HCT116 (cell line): ENCODE results near the gene GNB1L. TPM values are rescaled to one million over a fixed set of nuclear protein-coding genes. Genes with fewer than 3 reads are reported as not detected.
"Not testable (repeated sequence)": the region's sequence is repeated elsewhere in the genome, so short reads cannot be mapped to it uniquely, and the experiment has no call there.

ENCODE experiments used
- ATAC-seq: fragments of 200-7000 bp; cut with Tn5 transposase; 2 replicates; pipeline ENCODE4 v1.9.1; 2020; ENCODE audit warnings: mild to moderate bottlenecking, moderate library complexity
- BruUV-seq: library from RNA; stranded (reverse); fragments of 400-500 nt; replicated peaks from 2 replicates; lab custom pipeline; 2021; lab: Mats Ljungman, UMichigan
- CTCF ChIA-PET: fragments of 300-600 bp; sonication (Branson Sonifier 250); formaldehyde crosslinking; loops from one replicate; lab custom pipeline; 2021; ENCODE audit warnings: antibody characterized with exemption; lab: Charles Lee
- POLR2A ChIA-PET: fragments of 300-600, 350-600 bp; sonication (Branson Sonifier 250); formaldehyde crosslinking; loops from one replicate; lab custom pipeline; 2021; ENCODE audit warnings: antibody characterized with exemption; lab: Charles Lee
- RAD21 ChIA-PET, 2 experiments: fragments of 300-600 bp; sonication (Branson Sonifier 250); formaldehyde crosslinking; loops; one replicate each; lab custom pipeline; 2023; ENCODE audit warnings: low total read pairs in 2 of 2; ENCODE audit not compliant: uncharacterized antibody in 2 of 2, unreplicated experiment in 2 of 2, low non-redundant PET in 1 of 2; lab: Charles Lee
- DNase-seq: peaks from one replicate; pipeline ENCODE4 v3.0.0-alpha.2; 2010; ENCODE audit warnings: low read depth, low spot score
- H2AFZ ChIP-seq: fragments of 200-600 bp; shearing (Covaris generic), sonication (generic); 2 replicates; pipeline ENCODE4 v1.6.1; 2017; ENCODE audit warnings: low read depth, mixed run types, mixed read lengths, antibody characterized with exemption, low read length; ENCODE audit not compliant: poor library complexity, severe bottlenecking
- H3K27ac ChIP-seq: 2 replicates; pipeline ENCODE4 v1.5.1; 2012; ENCODE audit warnings: low read depth, low read length
- H3K27me3 ChIP-seq: fragments of 200-600 bp; sonication (generic); 2 replicates; pipeline ENCODE4 v1.6.1; 2016; ENCODE audit warnings: mixed run types, low read length, mixed read lengths; ENCODE audit not compliant: insufficient read depth
- H3K36me3 ChIP-seq, 2 experiments: fragments of 200-500 bp in 1 of 2; fragments of 200-600 bp in 1 of 2; sonication (Bioruptor generic) in 1 of 2; sonication (generic) in 1 of 2; 2 replicates each; pipeline versions ENCODE4 v1.5.1 to v1.6.1; 2014 to 2016; ENCODE audit warnings: low read length in 2 of 2, inconsistent platforms in 1 of 2, mixed read lengths in 1 of 2, mixed run types in 1 of 2; ENCODE audit not compliant: insufficient read depth in 2 of 2, control insufficient read depth in 1 of 2
- H3K4me1 ChIP-seq, 2 experiments: fragments of 200-600 bp in 1 of 2; sonication (generic) in 1 of 2; 2 replicates each; pipeline versions ENCODE4 v1.5.1 to v1.6.1; 2012 to 2017; ENCODE audit warnings: low read length in 2 of 2, inconsistent platforms in 1 of 2, mild to moderate bottlenecking in 1 of 2, mixed read lengths in 1 of 2, mixed run types in 1 of 2, moderate library complexity in 1 of 2; ENCODE audit not compliant: insufficient read depth in 2 of 2, control insufficient read depth in 1 of 2
- H3K4me2 ChIP-seq: fragments of 200-600 bp; sonication (generic); 2 replicates; pipeline ENCODE4 v1.6.1; 2017; ENCODE audit warnings: mixed run types, low read length, mixed read lengths
- H3K4me3 ChIP-seq, 2 experiments: fragments of 200-600 bp in 1 of 2; sonication (generic) in 1 of 2; replicated peaks in 1 of 2; 2 replicates each; pipeline ENCODE4 v1.5.1; 2011 to 2016; ENCODE audit warnings: low read length in 2 of 2, control low read depth in 1 of 2, low read depth in 1 of 2, mild to moderate bottlenecking in 1 of 2, mixed read lengths in 1 of 2, mixed run types in 1 of 2
- H3K79me2 ChIP-seq: fragments of 200-600 bp; sonication (generic); 2 replicates; pipeline ENCODE4 v1.6.1; 2017; ENCODE audit warnings: mild to moderate bottlenecking, mixed run types, low read length, moderate library complexity, mixed read lengths; ENCODE audit not compliant: insufficient read depth
- H3K9ac ChIP-seq: fragments of 200-600 bp; sonication (generic); 2 replicates; pipeline ENCODE4 v1.6.1; 2016; ENCODE audit warnings: low read length, mixed read lengths
- H3K9me2 ChIP-seq: fragments of 200-600 bp; sonication (generic), shearing (Covaris generic); 2 replicates; pipeline ENCODE4 v1.6.1; 2017; ENCODE audit warnings: mixed run types, mild to moderate bottlenecking, moderate library complexity; ENCODE audit not compliant: insufficient read depth
- H3K9me3 ChIP-seq, 2 experiments: fragments of 200-500 bp in 1 of 2; fragments of 200-600 bp in 1 of 2; sonication (Bioruptor generic) in 1 of 2; sonication (generic) in 1 of 2; 2 replicates each; pipeline ENCODE4 v1.6.1; 2014 to 2017; ENCODE audit warnings: low read length in 2 of 2, mixed read lengths in 2 of 2, inconsistent platforms in 1 of 2, low read depth in 1 of 2, mild to moderate bottlenecking in 1 of 2, mixed run types in 1 of 2, moderate library complexity in 1 of 2; ENCODE audit not compliant: control insufficient read depth in 1 of 2, insufficient read depth in 1 of 2
- H4K20me1 ChIP-seq: fragments of 200-600 bp; sonication (generic), shearing (Covaris generic); 2 replicates; pipeline ENCODE4 v1.6.1; 2017; ENCODE audit warnings: mixed run types, mild to moderate bottlenecking, moderate library complexity; ENCODE audit not compliant: insufficient read depth
- ATF3 ChIP-seq: IDR thresholded peaks from 2 replicates; pipeline ENCODE4 v1.6.1; 2012
- CBX3 ChIP-seq: IDR thresholded peaks from 2 replicates; pipeline ENCODE4 v1.6.1; 2012; ENCODE audit warnings: low read depth
- CEBPB ChIP-seq: IDR thresholded peaks from 2 replicates; pipeline ENCODE4 v1.6.1; 2012; ENCODE audit warnings: low read depth
- EGR1 ChIP-seq: IDR thresholded peaks from 2 replicates; pipeline ENCODE4 v1.6.1; 2012; ENCODE audit warnings: low read depth
- EZH2 ChIP-seq: fragments of 200-600 bp; sonication (generic); IDR thresholded peaks from 2 replicates; pipeline ENCODE4 v1.6.1; 2017; ENCODE audit warnings: antibody characterized with exemption, mixed run types
- FOSL1 ChIP-seq: IDR thresholded peaks from 2 replicates; pipeline ENCODE4 v1.6.1; 2012; ENCODE audit warnings: low read depth
- JUND ChIP-seq: IDR thresholded peaks from 2 replicates; pipeline ENCODE4 v1.6.1; 2012
- MAX ChIP-seq: IDR thresholded peaks from 2 replicates; pipeline ENCODE4 v1.6.1; 2012
- POLR2A ChIP-seq: IDR thresholded peaks from 2 replicates; pipeline ENCODE4 v1.7.0; 2011; ENCODE audit warnings: borderline replicate concordance; ENCODE audit not compliant: insufficient read depth, insufficient read length; ENCODE audit errors: extremely low read depth
- POLR2AphosphoS5 ChIP-seq: IDR thresholded peaks from 2 replicates; pipeline ENCODE4 v1.6.1; 2011; ENCODE audit warnings: mild to moderate bottlenecking, low read depth, low read length, moderate library complexity
- SIN3A ChIP-seq: IDR thresholded peaks from 2 replicates; pipeline ENCODE4 v1.6.1; 2012; ENCODE audit warnings: low read depth
- SP1 ChIP-seq: IDR thresholded peaks from 2 replicates; pipeline ENCODE4 v1.6.1; 2012; ENCODE audit warnings: low read depth
- SRF ChIP-seq: IDR thresholded peaks from 2 replicates; pipeline ENCODE4 v1.6.1; 2012; ENCODE audit warnings: low read depth
- TCF7L2 ChIP-seq: IDR thresholded peaks from 2 replicates; pipeline ENCODE4 v1.7.0; 2011; ENCODE audit warnings: borderline replicate concordance, inconsistent platforms; ENCODE audit not compliant: insufficient read depth, insufficient read length; ENCODE audit errors: extremely low read depth
- YY1 ChIP-seq: IDR thresholded peaks from 2 replicates; pipeline ENCODE4 v1.6.1; 2011; ENCODE audit warnings: low read length, low read depth, moderate library complexity, mild to moderate bottlenecking; ENCODE audit not compliant: insufficient replicate concordance; ENCODE audit errors: extremely low read depth
- ZBTB33 ChIP-seq: IDR thresholded peaks from 2 replicates; pipeline ENCODE4 v1.6.1; 2011; ENCODE audit warnings: mild to moderate bottlenecking, low read length, moderate library complexity; ENCODE audit not compliant: insufficient replicate concordance; ENCODE audit errors: extremely low read depth
- ZFX ChIP-seq: fragments of 450-650 bp; IDR thresholded peaks from 2 replicates; pipeline ENCODE4 v1.6.1; 2017
- ZNF274 ChIP-seq: fragments of 200-500 bp; sonication (Bioruptor generic); IDR thresholded peaks from 2 replicates; pipeline ENCODE4 v1.6.1; 2014; ENCODE audit warnings: mild to moderate bottlenecking, low read depth, low read length, inconsistent platforms
- intact Hi-C: fragments of 100-400 bp; cut with micrococcal nuclease; formaldehyde crosslinking; loops from 2 replicates; pipeline ENCODE4 v1.10.0; 2022
- total RNA-seq: library from RNA; stranded (reverse); gene quantifications from one replicate; pipeline ENCODE4 v1.2.1, GENCODE V29; 2021; ENCODE audit not compliant: unreplicated experiment

Gene GNB1L
- total RNA-seq, 1 experiment from 2014 or later = 12.1 TPM

- CTCF ChIA-PET = no interaction called here
- H3K9ac ChIP-seq = no peak overlapping the region
- H3K36me3 ChIP-seq = peaks cover 0 to 8% of the 10 kb centered on the region in 2 experiments; a peak in 1 of 4 replicates
- intact Hi-C loops = no loop called here
- DNase-seq (no peak), ATAC-seq (no peak)
- H3K79me2 ChIP-seq = no peaks in the 10 kb centered on the region
- TF ChIP-seq POLR2A (no peak), EZH2 (no peak), POLR2AphosphoS5 (no peak), SIN3A (no peak), SRF (no peak), SP1 (no peak), FOSL1 (no peak), EGR1 (no peak), YY1 (no peak), MAX (no peak), ATF3 (no peak), CEBPB (no peak), ZNF274 (no peak), CBX3 (no peak), ZBTB33 (no peak), JUND (no peak), TCF7L2 (no peak), ZFX (no peak)
- H2AFZ ChIP-seq = no peak overlapping the region
- H3K4me2 ChIP-seq = no peak overlapping the region
- POLR2A ChIA-PET = no interaction called here
- no TSS peak for BruUV-seq
- H4K20me1 ChIP-seq = no peaks in the 10 kb centered on the region
- peaks cover 0 to 5% of the 10 kb centered on the region in 2 experiments; a peak in 1 of 4 replicates for H3K9me3 ChIP-seq
- H3K4me1 ChIP-seq = no peaks in the 10 kb centered on the region
- no peak overlapping the region for H3K27ac ChIP-seq
- no peaks in the 10 kb centered on the region for H3K9me2 ChIP-seq
- no peaks in the 10 kb centered on the region for H3K27me3 ChIP-seq
- H3K4me3 ChIP-seq = no peak overlapping the region
- RAD21 ChIA-PET = no interaction called here
Measured at GRCh38 chr22:19793161-19793560, 61.5 kb downstream of the GNB1L start.

- POLR2A ChIA-PET, DNase-seq, H3K9me2 ChIP-seq, intact Hi-C loops, H3K9me3 ChIP-seq, H3K79me2 ChIP-seq, H3K9ac ChIP-seq, H3K36me3 ChIP-seq, H2AFZ ChIP-seq, H3K4me2 ChIP-seq, BruUV-seq, H3K4me1 ChIP-seq, H4K20me1 ChIP-seq, RAD21 ChIA-PET, ATAC-seq, H3K4me3 ChIP-seq, CTCF ChIA-PET, H3K27ac ChIP-seq, H3K27me3 ChIP-seq: not testable (repeated sequence)
Measured at GRCh38 chr22:19792383-19792896, 62.2 kb downstream of the GNB1L start.
